GM23338 (cell line): Measurements from ENCODE around the gene KRT74. TPM values are rescaled to one million over a fixed set of nuclear protein-coding genes. Genes with fewer than 3 reads are reported as not detected.

Experiments
- ATAC-seq: fragments of 200-7000 bp; cut with Tn5 transposase; 3 replicates; pipeline ENCODE4 v1.9.1; 2020
- DNase-seq: peaks from one replicate; pipeline ENCODE4 v3.0.0-alpha.2; 2015; ENCODE audit warnings: low spot score
- H2AFZ ChIP-seq: fragments of 200-600 bp; sonication (generic); 2 replicates; pipeline ENCODE4 v1.8.0; 2016; ENCODE audit warnings: antibody characterized with exemption, mild to moderate bottlenecking, moderate library complexity
- H3F3A ChIP-seq: fragments of 200-600 bp; sonication (generic); replicated peaks from 2 replicates; pipeline ENCODE4 v1.8.0; 2017; ENCODE audit warnings: antibody characterized with exemption, mixed run types, low read depth
- H3K27ac ChIP-seq: fragments of 200-600 bp; sonication (generic); 2 replicates; pipeline ENCODE4 v1.6.1; 2016; ENCODE audit warnings: low read depth
- H3K27me3 ChIP-seq: fragments of 200-600 bp; sonication (generic); 2 replicates; pipeline ENCODE4 v1.8.0; 2016; ENCODE audit warnings: mild to moderate bottlenecking, mixed run types, moderate library complexity; ENCODE audit not compliant: insufficient read depth
- H3K36me3 ChIP-seq: fragments of 200-600 bp; sonication (generic); 2 replicates; pipeline ENCODE4 v1.8.0; 2016; ENCODE audit warnings: mild to moderate bottlenecking; ENCODE audit not compliant: insufficient read depth
- H3K4me1 ChIP-seq: fragments of 200-600 bp; sonication (generic); 2 replicates; pipeline ENCODE4 v1.8.0; 2016; ENCODE audit warnings: mild to moderate bottlenecking, moderate library complexity; ENCODE audit not compliant: insufficient read depth
- H3K4me2 ChIP-seq: fragments of 200-600 bp; sonication (generic); 2 replicates; pipeline ENCODE4 v1.7.1; 2017; ENCODE audit warnings: mixed run types
- H3K4me3 ChIP-seq: fragments of 200-600 bp; sonication (generic); 2 replicates; pipeline ENCODE4 v1.6.1; 2016; ENCODE audit warnings: mixed run types
- H3K79me2 ChIP-seq: fragments of 200-600 bp; sonication (generic); replicated peaks from 2 replicates; pipeline ENCODE4 v1.8.0; 2017; ENCODE audit warnings: mild to moderate bottlenecking; ENCODE audit not compliant: insufficient read depth
- H3K9me2 ChIP-seq: fragments of 200-600 bp; sonication (generic); 2 replicates; pipeline ENCODE4 v1.8.0; 2017; ENCODE audit not compliant: insufficient read depth
- H4K20me1 ChIP-seq: fragments of 200-600 bp; sonication (generic); replicated peaks from 2 replicates; pipeline ENCODE4 v1.8.0; 2017; ENCODE audit warnings: mild to moderate bottlenecking; ENCODE audit not compliant: insufficient read depth
- H3K27ac Mint-ChIP-seq: 2 replicates; pipeline ENCODE4 v1.8.0; 2020; ENCODE audit warnings: inconsistent platforms, mild to moderate bottlenecking, moderate library complexity, mixed read lengths
- H3K27me3 Mint-ChIP-seq: 3 replicates; pipeline ENCODE4 v1.8.0; 2022; ENCODE audit warnings: low read depth, mild to moderate bottlenecking, moderate library complexity, mixed read lengths, inconsistent platforms; ENCODE audit not compliant: insufficient read depth, poor library complexity
- H3K36me3 Mint-ChIP-seq: 3 replicates; pipeline ENCODE4 v1.8.0; 2021; ENCODE audit warnings: low read depth, mild to moderate bottlenecking, inconsistent platforms, moderate library complexity, mixed read lengths
- H3K4me1 Mint-ChIP-seq: 3 replicates; pipeline ENCODE4 v1.8.0; 2020; ENCODE audit warnings: mild to moderate bottlenecking, inconsistent platforms, mixed read lengths
- H3K4me3 Mint-ChIP-seq: 3 replicates; pipeline ENCODE4 v1.8.0; 2021; ENCODE audit warnings: moderate library complexity, mild to moderate bottlenecking, inconsistent platforms, mixed read lengths
- H3K9me3 Mint-ChIP-seq: 3 replicates; pipeline ENCODE4 v1.8.0; 2020; ENCODE audit warnings: moderate library complexity, mild to moderate bottlenecking, inconsistent platforms, mixed read lengths
- CREB1 ChIP-seq: fragments of 250-450 bp; sonication (Bioruptor Pico); IDR thresholded peaks from 2 replicates; pipeline ENCODE4 v1.5.0; 2020; ENCODE audit warnings: low read depth, mild to moderate bottlenecking, moderate library complexity
- CTCF ChIP-seq, 2 experiments: fragments of 200-600 bp in 1 of 2; sonication (generic) in 1 of 2; conservative IDR thresholded peaks; 2 replicates each; pipeline versions ENCODE4 v1.5.1 to v1.6.1; 2016 to 2017; ENCODE audit warnings: antibody characterized with exemption in 2 of 2, low read depth in 2 of 2, mild to moderate bottlenecking in 2 of 2, moderate library complexity in 1 of 2
- EZH2 ChIP-seq: fragments of 200-600 bp; sonication (generic); IDR thresholded peaks from one replicate; pipeline ENCODE4 v1.8.0; 2017; ENCODE audit warnings: antibody characterized with exemption, mild to moderate bottlenecking, low read depth; ENCODE audit not compliant: unreplicated experiment
- EZH2phosphoT487 ChIP-seq: fragments of 200-600 bp; sonication (generic); IDR thresholded peaks from one replicate; pipeline ENCODE4 v1.8.1; 2018; ENCODE audit warnings: antibody characterized with exemption; ENCODE audit not compliant: unreplicated experiment
- JUNB ChIP-seq: IDR thresholded peaks from one replicate; pipeline ENCODE4 v1.6.1; 2016; ENCODE audit warnings: antibody characterized with exemption; ENCODE audit not compliant: unreplicated experiment
- REST ChIP-seq: IDR thresholded peaks from one replicate; pipeline ENCODE4 v1.6.1; 2018; ENCODE audit warnings: antibody characterized with exemption; ENCODE audit not compliant: unreplicated experiment
- polyA plus RNA-seq: library from polyadenylated mRNA; unstranded; fragments of >200 nt; fragmentation: Nextera tagmentation; extraction: Ambion mirVana; gene quantifications from 2 replicates; pipeline ENCODE4 v1.2.1, GENCODE V29; 2016
- total RNA-seq: library from RNA; depleted of rRNA; stranded (reverse); fragments of >200 nt; shearing (Covaris generic); gene quantifications from 2 replicates; pipeline ENCODE4 v1.2.3, GENCODE V29; 2014
- TF ChIP-seq, protein P1 (sequence below): fragments of 250-450 bp; sonication (Bioruptor Pico); IDR thresholded peaks from 2 replicates; pipeline ENCODE4 v1.5.0; 2020; ENCODE audit warnings: mild to moderate bottlenecking, moderate library complexity

Gene KRT74
- total and polyA plus RNA-seq, 2 experiments from 2014 or later, result not detected

DNA sequence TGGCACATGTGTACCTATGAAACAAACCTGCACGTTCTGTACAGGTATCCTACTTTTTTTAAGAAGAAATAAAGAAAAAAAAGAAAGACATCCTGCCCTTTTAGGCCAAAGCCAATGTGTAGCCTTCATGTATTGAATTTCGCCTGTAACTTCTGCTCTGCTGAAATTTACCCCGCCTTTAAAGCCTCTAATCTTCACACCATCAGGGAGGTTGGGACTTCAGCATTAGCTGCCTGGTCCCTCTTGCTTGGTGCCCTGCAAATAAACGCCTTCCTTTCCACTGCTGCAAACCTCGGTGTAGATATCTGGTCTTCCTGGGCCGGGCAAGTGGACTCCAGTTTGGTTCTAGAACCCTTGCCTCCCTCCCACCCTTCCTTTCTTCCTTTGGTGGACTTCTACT is 18.1 kb downstream of the KRT74 start:
- DNase-seq, result no peak
- Histone ChIP-seq H3K27ac (no peak overlapping the region), H3K9me2 (0 out of 2 replicates have a peak, but pooled peaks cover 7% of the 10 kb centered on the region), H3K4me1 (no peaks in the 10 kb centered on the region), H3K79me2 (no peaks in the 10 kb centered on the region), H4K20me1 (no peaks in the 10 kb centered on the region), H3K36me3 (no peaks in the 10 kb centered on the region), H3K4me2 (no peak overlapping the region), H3K27me3 (no peaks in the 10 kb centered on the region), H2AFZ (no peak overlapping the region), H3K4me3 (no peak overlapping the region), H3F3A (no peaks in the 10 kb centered on the region)
- Mint-ChIP-seq H3K4me3 (no peak overlapping the region), H3K9me3 (no peaks in the 10 kb centered on the region), H3K36me3 (no peaks in the 10 kb centered on the region; the same call in 2 of the 3 replicates), H3K27ac (no peak overlapping the region), H3K27me3 (peaks cover 18% of the 10 kb centered on the region), H3K4me1 (no peaks in the 10 kb centered on the region; the same call in 2 of the 3 replicates)
- ATAC-seq, result no peak
- TF ChIP-seq CTCF (conservative IDR thresholded peaks at IDR 0.05; ENCODE audit: low read depth in 2 of 2) (no peak), JUNB (no peak), EZH2phosphoT487 (no peak), REST (no peak)

DNA sequence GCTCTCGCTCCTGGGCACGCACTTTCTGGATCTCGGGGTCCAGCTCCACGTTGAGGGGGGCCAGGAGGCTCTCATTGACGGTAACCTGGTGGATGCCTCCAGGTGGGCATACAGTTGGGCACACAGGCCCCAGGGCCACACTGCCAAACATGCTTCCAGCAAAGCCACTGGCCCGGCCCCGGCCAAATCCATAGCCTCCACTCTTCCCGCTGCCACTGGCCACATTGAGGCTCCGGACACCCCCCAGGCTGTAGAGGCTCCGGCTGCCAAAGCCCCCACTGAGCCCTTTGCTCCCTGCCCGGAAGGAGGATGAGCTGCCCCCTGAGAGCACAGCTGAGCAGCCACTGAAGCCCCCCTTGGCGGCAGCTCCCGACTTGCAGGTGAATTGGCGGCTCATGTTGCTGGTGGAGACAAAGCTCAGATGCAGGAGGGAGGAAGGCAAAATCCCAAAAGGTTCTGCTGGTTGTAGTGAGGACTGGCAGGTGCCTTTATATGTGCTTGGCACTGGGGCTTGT is 20.9 kb downstream of the KRT74 start, which contains the start of gene KRT71:
KRT71 (minus strand) TSS at position 465 of the 515 bp plus-strand sequence; CDS start at position 397, 68 bp downstream.
- no peaks in the 10 kb centered on the region for H4K20me1 ChIP-seq
- H3K27me3 Mint-ChIP-seq, result peaks cover 10% of the 10 kb centered on the region
- no peaks in the 10 kb centered on the region for H3K9me3 Mint-ChIP-seq

More for the DNA sequence above, 20.9 kb downstream of the KRT74 start, which contains the start of gene KRT71:
- no peaks in the 10 kb centered on the region for H3K27me3 ChIP-seq
- H3F3A ChIP-seq, result no peaks in the 10 kb centered on the region
- Mint-ChIP-seq H3K36me3 (no peaks in the 10 kb centered on the region; the same call in 2 of the 3 replicates), H3K4me1 (no peaks in the 10 kb centered on the region; the same call in 2 of the 3 replicates), H3K4me3 (no peak within 1 kb of the TSS), H3K27ac (no peak within 1 kb of the TSS)
- no peak for DNase-seq
- no peaks in the 10 kb centered on the region for H3K4me1 ChIP-seq
- no peak within 1 kb of the TSS for H2AFZ ChIP-seq
- H3K4me3 ChIP-seq, result no peak within 1 kb of the TSS
- ATAC-seq, result no peak
- no peaks in the 10 kb centered on the region for H3K36me3 ChIP-seq
- no peak for TF ChIP-seq EZH2
- no peak for TF ChIP-seq CREB1 (CRISPR knock-in tag)
- TF ChIP-seq, protein P1, sequence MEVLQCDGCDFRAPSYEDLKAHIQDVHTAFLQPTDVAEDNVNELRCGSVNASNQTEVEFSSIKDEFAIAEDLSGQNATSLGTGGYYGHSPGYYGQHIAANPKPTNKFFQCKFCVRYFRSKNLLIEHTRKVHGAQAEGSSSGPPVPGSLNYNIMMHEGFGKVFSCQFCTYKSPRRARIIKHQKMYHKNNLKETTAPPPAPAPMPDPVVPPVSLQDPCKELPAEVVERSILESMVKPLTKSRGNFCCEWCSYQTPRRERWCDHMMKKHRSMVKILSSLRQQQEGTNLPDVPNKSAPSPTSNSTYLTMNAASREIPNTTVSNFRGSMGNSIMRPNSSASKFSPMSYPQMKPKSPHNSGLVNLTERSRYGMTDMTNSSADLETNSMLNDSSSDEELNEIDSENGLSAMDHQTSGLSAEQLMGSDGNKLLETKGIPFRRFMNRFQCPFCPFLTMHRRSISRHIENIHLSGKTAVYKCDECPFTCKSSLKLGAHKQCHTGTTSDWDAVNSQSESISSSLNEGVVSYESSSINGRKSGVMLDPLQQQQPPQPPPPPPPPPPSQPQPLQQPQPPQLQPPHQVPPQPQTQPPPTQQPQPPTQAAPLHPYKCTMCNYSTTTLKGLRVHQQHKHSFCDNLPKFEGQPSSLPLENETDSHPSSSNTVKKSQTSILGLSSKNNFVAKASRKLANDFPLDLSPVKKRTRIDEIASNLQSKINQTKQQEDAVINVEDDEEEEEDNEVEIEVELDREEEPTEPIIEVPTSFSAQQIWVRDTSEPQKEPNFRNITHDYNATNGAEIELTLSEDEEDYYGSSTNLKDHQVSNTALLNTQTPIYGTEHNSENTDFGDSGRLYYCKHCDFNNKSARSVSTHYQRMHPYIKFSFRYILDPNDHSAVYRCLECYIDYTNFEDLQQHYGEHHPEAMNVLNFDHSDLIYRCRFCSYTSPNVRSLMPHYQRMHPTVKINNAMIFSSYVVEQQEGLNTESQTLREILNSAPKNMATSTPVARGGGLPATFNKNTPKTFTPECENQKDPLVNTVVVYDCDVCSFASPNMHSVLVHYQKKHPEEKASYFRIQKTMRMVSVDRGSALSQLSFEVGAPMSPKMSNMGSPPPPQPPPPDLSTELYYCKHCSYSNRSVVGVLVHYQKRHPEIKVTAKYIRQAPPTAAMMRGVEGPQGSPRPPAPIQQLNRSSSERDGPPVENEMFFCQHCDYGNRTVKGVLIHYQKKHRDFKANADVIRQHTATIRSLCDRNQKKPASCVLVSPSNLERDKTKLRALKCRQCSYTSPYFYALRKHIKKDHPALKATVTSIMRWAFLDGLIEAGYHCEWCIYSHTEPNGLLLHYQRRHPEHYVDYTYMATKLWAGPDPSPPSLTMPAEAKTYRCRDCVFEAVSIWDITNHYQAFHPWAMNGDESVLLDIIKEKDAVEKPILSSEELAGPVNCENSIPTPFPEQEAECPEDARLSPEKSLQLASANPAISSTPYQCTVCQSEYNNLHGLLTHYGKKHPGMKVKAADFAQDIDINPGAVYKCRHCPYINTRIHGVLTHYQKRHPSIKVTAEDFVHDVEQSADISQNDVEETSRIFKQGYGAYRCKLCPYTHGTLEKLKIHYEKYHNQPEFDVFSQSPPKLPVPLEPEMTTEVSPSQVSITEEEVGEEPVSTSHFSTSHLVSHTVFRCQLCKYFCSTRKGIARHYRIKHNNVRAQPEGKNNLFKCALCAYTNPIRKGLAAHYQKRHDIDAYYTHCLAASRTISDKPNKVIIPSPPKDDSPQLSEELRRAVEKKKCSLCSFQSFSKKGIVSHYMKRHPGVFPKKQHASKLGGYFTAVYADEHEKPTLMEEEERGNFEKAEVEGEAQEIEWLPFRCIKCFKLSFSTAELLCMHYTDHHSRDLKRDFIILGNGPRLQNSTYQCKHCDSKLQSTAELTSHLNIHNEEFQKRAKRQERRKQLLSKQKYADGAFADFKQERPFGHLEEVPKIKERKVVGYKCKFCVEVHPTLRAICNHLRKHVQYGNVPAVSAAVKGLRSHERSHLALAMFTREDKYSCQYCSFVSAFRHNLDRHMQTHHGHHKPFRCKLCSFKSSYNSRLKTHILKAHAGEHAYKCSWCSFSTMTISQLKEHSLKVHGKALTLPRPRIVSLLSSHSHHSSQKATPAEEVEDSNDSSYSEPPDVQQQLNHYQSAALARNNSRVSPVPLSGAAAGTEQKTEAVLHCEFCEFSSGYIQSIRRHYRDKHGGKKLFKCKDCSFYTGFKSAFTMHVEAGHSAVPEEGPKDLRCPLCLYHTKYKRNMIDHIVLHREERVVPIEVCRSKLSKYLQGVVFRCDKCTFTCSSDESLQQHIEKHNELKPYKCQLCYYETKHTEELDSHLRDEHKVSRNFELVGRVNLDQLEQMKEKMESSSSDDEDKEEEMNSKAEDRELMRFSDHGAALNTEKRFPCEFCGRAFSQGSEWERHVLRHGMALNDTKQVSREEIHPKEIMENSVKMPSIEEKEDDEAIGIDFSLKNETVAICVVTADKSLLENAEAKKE (CRISPR knock-in tag), result no peak
- H3K9me2 ChIP-seq, result 0 out of 2 replicates have a peak, but pooled peaks cover 7% of the 10 kb centered on the region
- H3K4me2 ChIP-seq, result no peak within 1 kb of the TSS
- no peaks in the 10 kb centered on the region for H3K79me2 ChIP-seq
- no peak within 1 kb of the TSS for H3K27ac ChIP-seq
